Measurements from ENCODE around the gene DMD.

Gene DMD

GRCh38 chrX:31186693-31187338, 2024.5 kb downstream of the DMD start:
- no peaks in the 10 kb centered on the region for H3K4me1 ChIP-seq (ENCODE audit: insufficient read depth, low read length)
- H3K27me3 ChIP-seq (ENCODE audit: insufficient read depth, low read length): no peaks in the 10 kb centered on the region
- no peaks in the 10 kb centered on the region for H3K36me3 ChIP-seq (ENCODE audit: insufficient read depth, low read length)
- H3K4me3 ChIP-seq (ENCODE audit: low read length): no peak overlapping the region
- H3K9me3 ChIP-seq (ENCODE audit: low read length): no peaks in the 10 kb centered on the region
- no peak overlapping the region for H2AFZ ChIP-seq (ENCODE audit: low read depth, low read length)

DNA sequence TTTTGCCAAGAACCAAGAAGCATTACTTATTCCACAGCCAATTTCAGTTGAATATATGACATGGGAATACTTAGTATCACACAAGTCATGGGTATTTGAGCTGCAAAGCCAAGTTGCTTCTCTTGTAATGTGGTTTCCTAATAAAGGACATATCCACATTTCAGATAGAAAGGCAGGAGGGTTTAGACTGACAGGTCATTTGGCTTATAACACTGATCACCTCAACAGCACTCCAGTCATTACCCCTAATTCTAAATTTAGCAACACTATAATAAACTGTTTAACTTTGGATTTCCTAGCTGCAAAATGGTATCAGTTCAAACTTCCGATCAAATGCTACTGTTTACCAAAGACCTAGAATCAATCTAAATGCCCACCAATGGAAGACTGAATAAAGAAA, 2025.5 kb downstream of the DMD start:
- H3K27me3 ChIP-seq (ENCODE audit: insufficient read depth, low read length): no peaks in the 10 kb centered on the region
- H2AFZ ChIP-seq (ENCODE audit: low read depth, low read length): no peak overlapping the region
- no peaks in the 10 kb centered on the region for H3K9me3 ChIP-seq (ENCODE audit: low read length)
- no peak overlapping the region for H3K4me3 ChIP-seq (ENCODE audit: low read length)
- H3K4me1 ChIP-seq (ENCODE audit: insufficient read depth, low read length): no peaks in the 10 kb centered on the region
- H3K36me3 ChIP-seq (ENCODE audit: insufficient read depth, low read length): no peaks in the 10 kb centered on the region

GRCh38 chrX:31181377-31182000, 2029.9 kb downstream of the DMD start:
- Histone ChIP-seq H3K9me3 (ENCODE audit: low read length) (no peaks in the 10 kb centered on the region), H2AFZ (ENCODE audit: low read depth, low read length) (no peak overlapping the region), H3K27me3 (ENCODE audit: insufficient read depth, low read length) (no peaks in the 10 kb centered on the region), H3K4me1 (ENCODE audit: insufficient read depth, low read length) (no peaks in the 10 kb centered on the region), H3K4me3 (ENCODE audit: low read length) (no peak overlapping the region), H3K36me3 (ENCODE audit: insufficient read depth, low read length) (no peaks in the 10 kb centered on the region)

- no peak overlapping the region for H2AFZ ChIP-seq (ENCODE audit: low read depth, low read length)
- no peaks in the 10 kb centered on the region for H3K27me3 ChIP-seq (ENCODE audit: insufficient read depth, low read length)
- no peaks in the 10 kb centered on the region for H3K9me3 ChIP-seq (ENCODE audit: low read length)
- H3K36me3 ChIP-seq (ENCODE audit: insufficient read depth, low read length): no peaks in the 10 kb centered on the region
- H3K4me3 ChIP-seq (ENCODE audit: low read length): no peak overlapping the region
- H3K4me1 ChIP-seq (ENCODE audit: insufficient read depth, low read length): no peaks in the 10 kb centered on the region
These were observed 2032.1 kb downstream of the DMD start for GRCh38 chrX:31179203-31179602.

DNA sequence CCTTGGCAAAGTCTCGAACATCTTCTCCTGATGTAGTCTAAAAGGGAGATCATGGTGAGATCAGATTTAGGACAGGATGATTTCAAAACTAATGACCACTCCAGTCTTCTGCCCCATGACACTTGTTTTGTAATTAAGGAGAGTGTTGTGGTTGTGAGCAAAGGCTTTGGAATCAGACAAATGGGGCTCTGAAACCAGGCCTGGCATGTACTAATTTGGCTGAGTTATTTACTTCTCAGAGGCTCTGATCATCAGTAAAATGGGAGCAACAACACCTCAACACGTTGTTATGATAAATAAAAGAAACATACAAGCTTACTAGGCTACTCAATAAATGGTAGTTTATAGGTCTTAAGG, 2032.6 kb downstream of the DMD start:
- no peak overlapping the region for H3K4me3 ChIP-seq (ENCODE audit: low read length)
- no peak overlapping the region for H2AFZ ChIP-seq (ENCODE audit: low read depth, low read length)
- H3K36me3 ChIP-seq (ENCODE audit: insufficient read depth, low read length): no peaks in the 10 kb centered on the region
- H3K4me1 ChIP-seq (ENCODE audit: insufficient read depth, low read length): no peaks in the 10 kb centered on the region
- no peaks in the 10 kb centered on the region for H3K27me3 ChIP-seq (ENCODE audit: insufficient read depth, low read length)
- H3K9me3 ChIP-seq (ENCODE audit: low read length): no peaks in the 10 kb centered on the region

- no peaks in the 10 kb centered on the region for H3K27me3 ChIP-seq (ENCODE audit: insufficient read depth, low read length)
- H2AFZ ChIP-seq (ENCODE audit: low read depth, low read length): no peak overlapping the region
- H3K9me3 ChIP-seq (ENCODE audit: low read length): no peaks in the 10 kb centered on the region
- H3K4me3 ChIP-seq (ENCODE audit: low read length): no peak overlapping the region
- no peaks in the 10 kb centered on the region for H3K4me1 ChIP-seq (ENCODE audit: insufficient read depth, low read length)
- no peaks in the 10 kb centered on the region for H3K36me3 ChIP-seq (ENCODE audit: insufficient read depth, low read length)
These were observed 2033.1 kb downstream of the DMD start for GRCh38 chrX:31178064-31178768.

DNA sequence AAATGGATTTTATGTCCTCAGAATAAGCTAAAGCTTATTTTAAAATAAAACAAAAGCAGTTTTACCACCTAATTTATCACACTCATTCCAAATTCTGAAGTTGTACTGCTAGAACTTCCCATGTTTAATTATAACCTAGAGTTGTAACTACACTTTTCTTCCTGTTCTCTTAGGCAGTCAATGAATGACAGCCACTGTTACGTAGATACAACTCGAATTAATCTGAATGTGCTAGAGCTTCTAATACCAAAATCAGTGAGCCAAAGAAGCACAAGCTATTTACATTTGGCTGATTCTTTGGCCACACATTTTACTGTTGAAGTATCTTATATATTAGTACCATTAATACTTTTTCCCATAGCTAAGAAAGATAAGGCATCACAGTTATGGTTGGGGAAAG, 2040.6 kb downstream of the DMD start:
- Histone ChIP-seq H3K4me3 (ENCODE audit: low read length) (no peak overlapping the region), H3K4me1 (ENCODE audit: insufficient read depth, low read length) (no peaks in the 10 kb centered on the region), H2AFZ (ENCODE audit: low read depth, low read length) (no peak overlapping the region), H3K9me3 (ENCODE audit: low read length) (no peaks in the 10 kb centered on the region), H3K36me3 (ENCODE audit: insufficient read depth, low read length) (no peaks in the 10 kb centered on the region), H3K27me3 (ENCODE audit: insufficient read depth, low read length) (no peaks in the 10 kb centered on the region)

GRCh38 chrX:31168551-31168950, 2042.8 kb downstream of the DMD start:
- Histone ChIP-seq H3K36me3 (ENCODE audit: insufficient read depth, low read length) (no peaks in the 10 kb centered on the region), H3K4me3 (ENCODE audit: low read length) (no peak overlapping the region), H3K4me1 (ENCODE audit: insufficient read depth, low read length) (no peaks in the 10 kb centered on the region), H2AFZ (ENCODE audit: low read depth, low read length) (no peak overlapping the region), H3K27me3 (ENCODE audit: insufficient read depth, low read length) (no peaks in the 10 kb centered on the region), H3K9me3 (ENCODE audit: low read length) (no peaks in the 10 kb centered on the region)

GRCh38 chrX:31166832-31167231, 2044.5 kb downstream of the DMD start:
- Histone ChIP-seq H2AFZ (ENCODE audit: low read depth, low read length) (no peak overlapping the region), H3K4me3 (ENCODE audit: low read length) (no peak overlapping the region), H3K36me3 (ENCODE audit: insufficient read depth, low read length) (no peaks in the 10 kb centered on the region), H3K4me1 (ENCODE audit: insufficient read depth, low read length) (no peaks in the 10 kb centered on the region), H3K27me3 (ENCODE audit: insufficient read depth, low read length) (no peaks in the 10 kb centered on the region), H3K9me3 (ENCODE audit: low read length) (no peaks in the 10 kb centered on the region)

DNA sequence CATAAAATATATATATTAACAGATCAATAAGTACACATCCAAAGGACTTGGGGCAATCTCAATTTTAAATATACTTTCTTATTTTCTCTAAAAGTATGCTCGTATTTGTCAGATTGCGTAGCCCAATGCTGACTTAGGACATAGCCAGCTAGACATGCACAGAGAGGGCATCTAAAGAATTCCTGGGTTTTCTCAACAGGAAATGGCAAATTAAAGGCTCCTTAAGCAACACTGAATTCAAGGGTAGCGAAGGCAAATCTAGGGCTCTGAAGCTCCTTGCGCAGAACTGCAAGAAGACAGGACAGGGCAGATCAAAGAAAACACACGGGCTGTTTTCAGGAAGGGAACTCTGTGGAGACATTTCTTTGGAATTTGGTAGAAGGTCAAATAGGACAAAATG, 2044.9 kb downstream of the DMD start:
- no peaks in the 10 kb centered on the region for H3K4me1 ChIP-seq (ENCODE audit: insufficient read depth, low read length)
- H3K9me3 ChIP-seq (ENCODE audit: low read length): no peaks in the 10 kb centered on the region
- H3K27me3 ChIP-seq (ENCODE audit: insufficient read depth, low read length): no peaks in the 10 kb centered on the region
- H3K4me3 ChIP-seq (ENCODE audit: low read length): no peak overlapping the region
- H3K36me3 ChIP-seq (ENCODE audit: insufficient read depth, low read length): no peaks in the 10 kb centered on the region
- H2AFZ ChIP-seq (ENCODE audit: low read depth, low read length): no peak overlapping the region

DNA sequence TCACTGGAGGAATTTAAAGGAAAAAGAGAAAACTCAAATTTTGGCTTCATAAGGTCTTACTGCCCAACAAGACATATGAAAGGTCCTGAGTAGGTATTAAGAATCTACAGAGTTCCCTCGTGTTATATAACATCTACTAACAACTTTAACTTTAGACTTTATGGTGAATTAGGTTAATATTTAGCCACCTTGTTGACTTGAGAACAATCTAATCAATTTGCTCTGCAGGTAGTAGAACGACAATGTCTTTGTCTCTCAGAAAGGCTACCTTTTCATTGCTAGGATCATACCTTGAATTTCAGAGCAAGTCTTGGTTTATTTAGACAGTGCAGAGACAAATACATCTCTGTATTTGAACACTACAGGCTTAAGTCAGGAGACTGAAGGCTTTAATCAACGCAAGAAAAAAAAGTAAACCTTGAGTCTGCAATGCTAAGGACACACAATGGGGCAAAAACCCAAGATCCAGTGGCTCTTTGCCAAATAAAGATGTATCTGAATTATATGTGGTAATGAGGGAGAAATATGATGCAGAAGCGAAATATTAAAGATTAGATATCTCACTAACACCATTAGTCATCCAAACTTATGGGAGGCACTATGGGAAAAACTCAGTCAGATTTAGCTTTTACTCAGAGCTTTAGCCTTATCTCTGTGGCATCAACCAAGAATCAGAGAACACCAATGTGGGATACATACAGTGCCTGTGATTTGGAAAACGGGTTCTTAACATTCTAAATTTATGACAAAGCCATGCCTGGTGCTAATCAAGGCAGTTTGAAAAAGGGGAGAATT, 2045.9 kb downstream of the DMD start:
- Histone ChIP-seq H3K4me1 (ENCODE audit: insufficient read depth, low read length) (no peaks in the 10 kb centered on the region), H3K4me3 (ENCODE audit: low read length) (no peak overlapping the region), H3K36me3 (ENCODE audit: insufficient read depth, low read length) (no peaks in the 10 kb centered on the region), H2AFZ (ENCODE audit: low read depth, low read length) (no peak overlapping the region), H3K9me3 (ENCODE audit: low read length) (no peaks in the 10 kb centered on the region), H3K27me3 (ENCODE audit: insufficient read depth, low read length) (no peaks in the 10 kb centered on the region)

GRCh38 chrX:31154946-31155345, 2056.4 kb downstream of the DMD start:
- Histone ChIP-seq H3K9me3 (ENCODE audit: low read length) (no peaks in the 10 kb centered on the region), H3K27me3 (ENCODE audit: insufficient read depth, low read length) (no peaks in the 10 kb centered on the region), H3K4me3 (ENCODE audit: low read length) (no peak overlapping the region), H2AFZ (ENCODE audit: low read depth, low read length) (no peak overlapping the region), H3K4me1 (ENCODE audit: insufficient read depth, low read length) (no peaks in the 10 kb centered on the region), H3K36me3 (ENCODE audit: insufficient read depth, low read length) (no peaks in the 10 kb centered on the region)

DNA sequence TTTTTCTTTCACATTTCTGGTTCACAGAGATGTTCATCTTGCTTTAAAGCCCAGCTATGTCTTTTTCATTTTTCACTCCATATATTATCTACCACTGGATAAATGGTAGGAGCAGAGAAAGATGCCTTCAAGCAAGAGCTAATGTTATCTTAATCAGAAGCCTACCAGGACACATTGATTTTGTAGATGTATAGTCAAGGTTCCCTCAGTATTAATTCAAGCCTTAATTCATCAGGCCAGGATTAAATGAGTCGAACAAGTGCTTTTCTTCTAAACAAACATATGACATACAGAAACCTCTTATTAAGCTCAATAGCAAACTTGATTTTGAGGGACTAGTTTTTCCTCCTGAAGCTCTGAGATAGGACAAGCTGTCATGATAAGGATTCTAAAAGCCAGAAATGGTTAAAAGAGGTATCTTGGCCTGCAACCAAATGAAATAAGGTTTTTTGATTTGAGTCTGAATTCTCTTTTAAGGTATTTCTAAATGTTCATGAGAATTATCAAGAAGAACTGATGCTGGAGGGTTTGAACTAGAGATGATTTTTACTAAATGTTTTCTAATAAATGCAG, 2057.8 kb downstream of the DMD start:
- Histone ChIP-seq H3K4me1 (ENCODE audit: insufficient read depth, low read length) (no peaks in the 10 kb centered on the region), H3K27me3 (ENCODE audit: insufficient read depth, low read length) (no peaks in the 10 kb centered on the region), H3K4me3 (ENCODE audit: low read length) (no peak overlapping the region), H2AFZ (ENCODE audit: low read depth, low read length) (no peak overlapping the region), H3K9me3 (ENCODE audit: low read length) (no peaks in the 10 kb centered on the region), H3K36me3 (ENCODE audit: insufficient read depth, low read length) (no peaks in the 10 kb centered on the region)
